H9 (cell line): ENCODE measurements around the gene HRAS. TPM values are rescaled to one million over a fixed set of nuclear protein-coding genes. Genes with fewer than 3 reads are reported as not detected.

Source experiments
- DNase-seq: peaks from one replicate; pipeline ENCODE4 v3.0.0-alpha.2; 2017
- H2AFZ ChIP-seq: one replicate; pipeline ENCODE4 v1.6.1; 2013; ENCODE audit warnings: mild to moderate bottlenecking, low read length, control low read depth, moderate library complexity
- H2AK5ac ChIP-seq: 2 replicates; pipeline ENCODE4 v1.6.1; 2013; ENCODE audit warnings: low read length, control low read depth, mixed read lengths; ENCODE audit not compliant: insufficient read length
- H2BK120ac ChIP-seq: one replicate; pipeline ENCODE4 v1.6.1; 2013; ENCODE audit warnings: low read depth, mild to moderate bottlenecking, low read length, control low read depth, inconsistent platforms; ENCODE audit not compliant: poor library complexity, severe bottlenecking
- H2BK12ac ChIP-seq: 2 replicates; pipeline ENCODE4 v1.6.1; 2013; ENCODE audit warnings: low read length, control low read depth, mixed read lengths, low read depth; ENCODE audit not compliant: insufficient read length
- H2BK15ac ChIP-seq: 2 replicates; pipeline ENCODE4 v1.6.1; 2013; ENCODE audit warnings: low read depth, low read length, control low read depth
- H2BK20ac ChIP-seq: one replicate; pipeline ENCODE4 v1.6.1; 2013; ENCODE audit warnings: low read depth, mild to moderate bottlenecking, low read length, control low read depth, inconsistent platforms; ENCODE audit not compliant: poor library complexity, severe bottlenecking
- H2BK5ac ChIP-seq: 2 replicates; pipeline ENCODE4 v1.6.1; 2013; ENCODE audit warnings: low read length, control low read depth, mixed read lengths; ENCODE audit not compliant: insufficient read length
- H3K14ac ChIP-seq: 2 replicates; pipeline ENCODE4 v1.6.1; 2013; ENCODE audit warnings: low read length, control low read depth; ENCODE audit not compliant: insufficient read depth
- H3K18ac ChIP-seq: 2 replicates; pipeline ENCODE4 v1.6.1; 2013; ENCODE audit warnings: low read depth, mild to moderate bottlenecking, mixed read lengths, low read length, control low read depth; ENCODE audit not compliant: insufficient read length
- H3K23ac ChIP-seq: 2 replicates; pipeline ENCODE4 v1.6.1; 2013; ENCODE audit warnings: low read length, control low read depth, mixed read lengths, low read depth; ENCODE audit not compliant: insufficient read length
- H3K23me2 ChIP-seq: 2 replicates; pipeline ENCODE4 v1.6.1; 2013; ENCODE audit warnings: low read depth, mild to moderate bottlenecking, mixed read lengths, low read length, control low read depth; ENCODE audit not compliant: insufficient read length, poor library complexity, severe bottlenecking
- H3K27ac ChIP-seq: 2 replicates; pipeline ENCODE4 v1.5.1; 2013; ENCODE audit warnings: low read length, control low read depth, mixed read lengths, low read depth; ENCODE audit not compliant: insufficient read length
- H3K27me3 ChIP-seq: 2 replicates; pipeline ENCODE4 v1.6.1; 2013; ENCODE audit warnings: low read length, control low read depth, inconsistent platforms; ENCODE audit not compliant: insufficient read depth
- H3K4ac ChIP-seq: 2 replicates; pipeline ENCODE4 v1.6.1; 2013; ENCODE audit warnings: low read depth, mild to moderate bottlenecking, control low read depth, inconsistent platforms, low read length, moderate library complexity
- H3K4me1 ChIP-seq: 2 replicates; pipeline ENCODE4 v1.6.1; 2013; ENCODE audit warnings: low read length, control low read depth, inconsistent platforms; ENCODE audit not compliant: insufficient read depth
- H3K4me2 ChIP-seq: 2 replicates; pipeline ENCODE4 v1.6.1; 2013; ENCODE audit warnings: low read length, control low read depth, mixed read lengths; ENCODE audit not compliant: insufficient read length, insufficient read depth
- H3K56ac ChIP-seq: 2 replicates; pipeline ENCODE4 v1.6.1; 2013; ENCODE audit warnings: low read depth, mild to moderate bottlenecking, mixed read lengths, low read length, control low read depth; ENCODE audit not compliant: insufficient read length
- H3K79me1 ChIP-seq: 2 replicates; pipeline ENCODE4 v1.6.1; 2013; ENCODE audit warnings: low read depth, mild to moderate bottlenecking, moderate library complexity, low read length, control low read depth, inconsistent platforms; ENCODE audit not compliant: insufficient read depth, poor library complexity, severe bottlenecking
- H3K79me2 ChIP-seq: 2 replicates; pipeline ENCODE4 v1.6.1; 2013; ENCODE audit warnings: low read length, control low read depth, inconsistent platforms; ENCODE audit not compliant: insufficient read depth
- H3K9ac ChIP-seq: 2 replicates; pipeline ENCODE4 v1.6.1; 2013; ENCODE audit warnings: low read length, control low read depth, mixed read lengths; ENCODE audit not compliant: insufficient read length; ENCODE audit errors: extremely low read depth
- H3K9me3 ChIP-seq: one replicate; pipeline ENCODE4 v1.6.1; 2013; ENCODE audit warnings: low read depth, low read length, inconsistent platforms; ENCODE audit not compliant: control insufficient read depth
- H3T11ph ChIP-seq: one replicate; pipeline ENCODE4 v1.6.1; 2013; ENCODE audit warnings: mild to moderate bottlenecking, low read length, control low read depth, inconsistent platforms
- H4K20me1 ChIP-seq: one replicate; pipeline ENCODE4 v1.6.1; 2013; ENCODE audit not compliant: control insufficient read depth, insufficient read length, insufficient read depth
- H4K5ac ChIP-seq: 2 replicates; pipeline ENCODE4 v1.6.1; 2013; ENCODE audit warnings: low read depth, mild to moderate bottlenecking, mixed read lengths, low read length, control low read depth; ENCODE audit not compliant: insufficient read length
- H4K8ac ChIP-seq: replicated peaks from 2 replicates; pipeline ENCODE4 v1.6.1; 2013; ENCODE audit warnings: low read length, control low read depth, mixed read lengths, low read depth; ENCODE audit not compliant: insufficient read length
- H4K91ac ChIP-seq: 2 replicates; pipeline ENCODE4 v1.6.1; 2013; ENCODE audit warnings: low read depth, mild to moderate bottlenecking, moderate library complexity, mixed read lengths, low read length, control low read depth; ENCODE audit not compliant: insufficient read length
- H3K27ac Mint-ChIP-seq, 3 experiments: 2 replicates in 2 of 3; 3 replicates in 1 of 3; pipeline ENCODE4 v1.8.0; 2020 to 2021; ENCODE audit warnings: mixed read lengths in 3 of 3, mild to moderate bottlenecking in 1 of 3, moderate library complexity in 1 of 3
- H3K27me3 Mint-ChIP-seq: 2 replicates; pipeline ENCODE4 v1.8.0; 2021; ENCODE audit warnings: low read depth, mild to moderate bottlenecking, moderate library complexity, mixed read lengths
- H3K36me3 Mint-ChIP-seq, 3 experiments: 2 replicates in 2 of 3; 3 replicates in 1 of 3; pipeline ENCODE4 v1.8.0; 2020 to 2021; ENCODE audit warnings: low read depth in 3 of 3, mixed read lengths in 3 of 3; ENCODE audit not compliant: insufficient read depth in 1 of 3
- H3K4me1 Mint-ChIP-seq, 2 experiments: 2 replicates each; pipeline ENCODE4 v1.8.0; 2020; ENCODE audit warnings: mixed read lengths in 2 of 2
- H3K4me3 Mint-ChIP-seq, 2 experiments: 2 replicates in 1 of 2; 3 replicates in 1 of 2; pipeline ENCODE4 v1.8.0; 2020 to 2021; ENCODE audit warnings: mild to moderate bottlenecking in 2 of 2, mixed read lengths in 2 of 2, moderate library complexity in 1 of 2
- H3K9me3 Mint-ChIP-seq, 2 experiments: 2 replicates in 1 of 2; 3 replicates in 1 of 2; pipeline ENCODE4 v1.8.0; 2020; ENCODE audit warnings: mild to moderate bottlenecking in 2 of 2, mixed read lengths in 2 of 2, moderate library complexity in 1 of 2
- CTCF ChIP-seq: fragments of 200-600 bp; sonication (generic); conservative IDR thresholded peaks from 3 replicates; pipeline ENCODE4 v1.8.0; 2021; ENCODE audit warnings: antibody characterized with exemption, mild to moderate bottlenecking
- WGBS: extraction: QIAGEN DNeasy Blood & Tissue Kit; methylation state at CpG from one replicate; pipeline ENCODE4 v1.1.7; 2013; ENCODE audit warnings: missing lambda C conversion rate, low lambda C conversion rate, mixed read lengths; ENCODE audit not compliant: insufficient read length; ENCODE audit errors: extremely low coverage; 5-methylcytosine and 5-hydroxymethylcytosine counted together
- total RNA-seq: library from RNA; stranded (reverse); gene quantifications from 2 replicates; pipeline ENCODE4 v1.2.1, GENCODE V29; 2021

HRAS gene
- total RNA-seq, 1 experiment from 2014 or later: 61.8 TPM

GRCh38 chr11:581752-582151, 46.4 kb upstream of the HRAS start:
- no peak overlapping the region for H3K4me2 ChIP-seq
- Mint-ChIP-seq H3K27ac (no peak overlapping the region), H3K4me1 (peaks cover 11 to 15% of the 10 kb centered on the region in 2 experiments; a peak in 3 of 4 replicates), H3K4me3 (no peak overlapping the region), H3K27me3 (no peaks in the 10 kb centered on the region), H3K36me3 (peaks cover 16 to 47% (median 41%) of the 10 kb centered on the region in 3 experiments; a peak in 6 of 7 replicates), H3K9me3 (no peaks in the 10 kb centered on the region)
- H3K79me1 ChIP-seq: peaks cover 14% of the 10 kb centered on the region
- WGBS: no CpG with 5 or more reads among the region's 17 CpGs
- no peak overlapping the region for H3K56ac ChIP-seq
- no peak overlapping the region for H2BK120ac ChIP-seq
- no peak overlapping the region for H4K91ac ChIP-seq
- no peak overlapping the region for H3K4ac ChIP-seq
- no peak overlapping the region for H2BK20ac ChIP-seq
- H3K4me1 ChIP-seq: no peaks in the 10 kb centered on the region
- peaks cover 42% of the 10 kb centered on the region; the same call in 1 of the 2 replicates for H3K79me2 ChIP-seq
- no peak overlapping the region for H3K27ac ChIP-seq
- H3K23me2 ChIP-seq: peaks cover 7% of the 10 kb centered on the region
- H3K9ac ChIP-seq: no peak overlapping the region
- no peak for DNase-seq
- no peak overlapping the region for H2AK5ac ChIP-seq
- no peak overlapping the region for H3K18ac ChIP-seq
- no peak overlapping the region for H2BK15ac ChIP-seq
- no peak overlapping the region for H2AFZ ChIP-seq
- no peak overlapping the region for H2BK12ac ChIP-seq
- no peaks in the 10 kb centered on the region for H3K9me3 ChIP-seq
- no peak overlapping the region for H3T11ph ChIP-seq
- peaks cover 3% of the 10 kb centered on the region for H4K20me1 ChIP-seq
- H4K8ac ChIP-seq: no peak overlapping the region
- H3K27me3 ChIP-seq: no peaks in the 10 kb centered on the region
- TF ChIP-seq CTCF: no peak
- no peak overlapping the region for H2BK5ac ChIP-seq
- H3K23ac ChIP-seq: no peak overlapping the region
- H3K14ac ChIP-seq: no peak overlapping the region
- no peak overlapping the region for H4K5ac ChIP-seq
